HG03060 (cell line): Measurements from ENCODE around the gene UGT1A5.

Experiments
- ATAC-seq: cut with Tn5 transposase; IDR thresholded peaks from one replicate; pipeline ENCODE4 v1.9.1; 2021; ENCODE audit warnings: low read depth, moderate number of reproducible peaks; ENCODE audit not compliant: unreplicated experiment

The UGT1A5 gene

DNA sequence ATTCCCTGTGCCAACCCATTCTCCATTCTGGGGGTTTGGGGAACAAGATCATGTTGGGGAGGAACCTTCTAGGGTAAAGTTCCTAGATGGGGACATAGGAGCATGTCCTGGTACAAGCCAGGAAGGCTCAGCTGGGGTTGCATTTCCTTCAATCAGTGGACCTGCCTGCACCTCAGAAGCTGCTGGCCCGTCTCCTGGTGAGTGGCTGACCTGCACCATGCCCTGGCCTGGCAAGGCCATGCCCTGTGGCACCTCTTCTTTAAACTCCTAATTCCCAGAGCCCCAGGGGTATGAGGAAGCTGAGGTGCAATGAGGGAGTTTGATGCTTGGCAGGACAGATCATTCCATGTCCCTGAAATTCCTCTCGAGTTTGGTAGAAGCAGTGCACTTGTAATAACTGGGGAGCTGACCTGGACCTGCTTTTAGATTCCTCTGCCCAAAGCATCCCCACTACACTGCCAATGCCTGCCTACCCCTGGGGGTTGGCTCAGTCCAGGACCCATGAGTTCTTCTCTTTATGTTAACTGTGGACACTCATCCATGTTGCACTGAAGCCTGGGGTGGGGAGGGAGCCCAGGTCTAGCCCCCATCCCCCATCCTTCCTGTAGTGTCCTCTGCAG, 90.7 kb downstream of the UGT1A5 start:
- no peak for ATAC-seq

DNA sequence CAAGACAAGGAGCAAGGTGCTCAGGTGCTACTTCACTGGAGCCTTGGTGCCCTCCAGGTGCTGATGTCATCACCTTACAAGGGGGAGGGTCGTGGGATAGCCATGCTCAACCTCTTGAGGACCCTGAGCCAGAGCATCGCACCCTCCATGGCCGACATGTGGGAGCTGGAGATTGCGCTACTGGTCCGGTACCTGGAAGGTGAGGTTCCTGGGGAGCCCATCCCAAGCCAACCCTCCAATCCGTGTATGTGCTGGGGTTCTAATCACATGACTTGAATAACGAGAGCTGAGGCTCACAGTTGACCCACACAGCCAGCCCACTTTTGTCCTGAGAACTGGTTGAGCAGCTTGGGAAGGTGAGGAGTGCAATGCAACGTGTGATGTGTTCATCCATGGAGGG, 91.3 kb downstream of the UGT1A5 start:
- ATAC-seq = no peak

DNA sequence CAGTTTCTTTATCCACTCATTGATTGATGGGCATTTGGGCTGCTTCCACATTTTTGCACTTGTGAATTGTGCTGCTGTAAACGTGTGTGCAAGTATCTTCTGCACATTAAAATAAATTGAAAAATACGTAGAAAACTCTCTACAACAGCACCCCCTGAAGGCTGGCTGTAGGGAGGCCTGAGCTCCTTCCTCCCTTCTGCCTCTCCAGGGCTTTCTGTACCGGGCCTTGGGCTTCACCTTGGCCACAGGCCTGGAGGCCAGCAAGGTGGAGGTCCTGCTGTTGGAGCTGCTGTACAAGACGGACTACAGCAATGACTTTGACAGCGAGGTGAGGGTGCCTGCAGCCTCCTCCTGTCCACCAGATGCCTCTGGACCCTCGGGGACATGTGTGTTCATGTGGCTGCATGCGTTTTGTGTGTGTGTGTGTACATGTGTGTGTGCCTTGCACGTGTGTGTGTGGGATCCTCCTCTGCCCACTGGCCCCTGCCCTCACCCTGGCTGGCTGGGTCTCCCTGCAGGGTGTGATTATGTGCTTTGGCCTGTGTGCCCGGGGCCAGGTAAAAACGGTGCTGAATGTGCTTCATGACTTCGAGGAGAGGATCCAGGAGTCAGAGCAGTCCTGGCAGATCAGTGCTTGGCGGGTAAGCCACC, 94.6 kb downstream of the UGT1A5 start:
- no peak for ATAC-seq

DNA sequence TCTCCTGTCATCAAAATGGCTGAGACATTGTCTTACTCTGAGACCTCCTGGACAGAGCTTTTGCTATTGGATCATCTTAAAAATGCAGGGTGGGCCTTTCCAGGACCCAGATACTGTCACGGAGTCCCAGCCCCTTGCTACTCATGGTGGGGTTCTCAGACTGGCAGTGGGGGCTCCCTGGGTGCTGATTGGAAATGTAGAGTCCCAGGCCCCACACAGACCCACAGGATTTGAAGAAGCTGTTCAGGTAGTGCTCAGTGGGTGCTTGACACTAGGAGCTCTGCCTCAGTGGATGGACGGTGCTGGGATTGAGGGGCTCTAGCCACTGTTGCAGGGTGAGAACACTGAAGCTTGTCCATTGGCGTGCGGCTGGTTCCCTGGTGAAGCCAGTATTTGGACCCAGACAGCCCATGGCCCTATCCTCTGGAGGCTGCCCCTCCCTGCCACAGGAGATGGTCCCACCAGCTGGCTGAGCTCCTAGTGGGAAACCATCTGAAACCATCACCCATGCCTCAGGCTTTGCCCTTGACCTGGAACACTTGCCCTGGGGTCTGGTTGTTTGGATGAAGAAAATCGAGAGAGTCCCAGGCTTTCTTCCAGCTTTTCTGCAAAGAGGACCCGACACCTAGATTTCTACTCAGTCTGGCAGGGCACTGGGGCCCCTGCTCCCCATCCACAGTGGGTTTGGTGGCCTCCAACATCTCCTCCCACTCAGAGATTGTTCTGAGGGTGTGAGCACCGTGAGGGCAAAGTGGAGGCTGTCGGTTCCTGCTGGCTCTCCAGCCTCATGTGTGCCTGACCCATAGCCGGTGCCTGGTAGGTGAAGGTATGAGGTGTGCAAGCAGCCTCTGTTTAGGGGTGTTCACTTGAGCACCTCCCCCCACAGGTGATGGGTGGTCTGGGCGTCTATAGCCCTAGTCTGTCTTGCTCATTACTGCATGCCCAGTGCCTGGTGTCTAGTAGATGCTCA, 95.5 kb downstream of the UGT1A5 start:
- ATAC-seq = no peak

- ATAC-seq = no peak
These were observed 97.7 kb downstream of the UGT1A5 start for GRCh38 chr2:233810385-233810784.

DNA sequence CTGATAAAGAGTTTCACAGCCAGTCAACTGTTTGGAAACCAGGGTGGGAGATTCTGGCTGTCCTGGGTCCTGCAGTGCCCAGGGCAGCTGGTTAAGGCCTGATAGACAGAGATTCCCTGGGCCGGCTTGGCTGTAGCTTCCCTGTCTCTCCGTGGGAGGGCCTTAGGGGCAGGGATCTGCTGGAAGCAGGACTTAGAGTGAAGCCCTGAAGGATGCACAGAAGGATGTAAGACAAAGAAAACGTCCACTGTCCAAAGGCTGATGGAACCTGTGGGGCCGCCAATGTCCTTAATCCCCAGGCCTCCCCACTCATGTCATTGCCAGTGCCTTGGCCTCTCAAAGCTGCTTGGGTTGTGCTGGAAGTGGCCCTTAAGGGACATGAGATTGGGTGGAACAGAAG, 98.4 kb downstream of the UGT1A5 start:
- ATAC-seq = no peak

GRCh38 chr2:233811732-233812131, 99.0 kb downstream of the UGT1A5 start:
- no peak for ATAC-seq

DNA sequence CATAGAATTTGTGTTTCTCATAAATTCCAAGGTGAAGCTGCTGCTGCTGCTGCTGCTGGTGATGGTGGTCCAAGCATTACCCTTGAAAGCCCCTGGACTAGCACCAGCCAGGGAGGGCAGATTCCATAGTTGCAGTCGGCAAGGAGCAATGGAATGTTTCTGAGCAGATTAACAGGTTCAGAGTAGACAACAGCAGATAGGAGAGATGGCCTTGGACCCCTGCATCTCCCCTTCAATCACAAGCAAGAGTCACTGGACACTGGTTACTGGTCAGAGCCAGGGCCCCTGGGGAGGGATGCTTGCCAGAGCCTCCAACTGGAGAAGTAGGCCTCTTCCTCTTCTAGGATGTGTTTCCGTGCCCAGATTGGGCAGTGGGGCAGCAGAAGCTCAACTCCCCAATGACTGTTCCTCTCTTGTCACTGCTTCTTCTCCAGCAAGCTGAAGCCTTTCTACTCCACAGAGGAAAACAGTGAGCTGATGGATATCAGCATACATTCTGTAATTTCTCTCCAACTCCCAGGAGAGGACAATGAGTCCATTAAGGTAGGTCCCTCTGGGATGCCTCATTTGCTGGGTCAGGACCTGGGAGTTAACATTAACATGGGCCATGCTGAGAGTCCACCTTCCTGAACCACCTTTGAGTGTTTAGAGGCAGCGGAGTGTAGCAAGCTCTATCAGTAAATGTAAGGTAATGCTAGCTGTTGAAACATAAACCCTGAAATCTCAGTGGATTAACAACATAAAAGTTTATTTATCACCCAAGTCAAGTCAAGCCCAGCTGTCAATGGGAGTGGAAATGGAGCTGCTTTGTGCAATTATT, 100.7 kb downstream of the UGT1A5 start:
- ATAC-seq = no peak

DNA sequence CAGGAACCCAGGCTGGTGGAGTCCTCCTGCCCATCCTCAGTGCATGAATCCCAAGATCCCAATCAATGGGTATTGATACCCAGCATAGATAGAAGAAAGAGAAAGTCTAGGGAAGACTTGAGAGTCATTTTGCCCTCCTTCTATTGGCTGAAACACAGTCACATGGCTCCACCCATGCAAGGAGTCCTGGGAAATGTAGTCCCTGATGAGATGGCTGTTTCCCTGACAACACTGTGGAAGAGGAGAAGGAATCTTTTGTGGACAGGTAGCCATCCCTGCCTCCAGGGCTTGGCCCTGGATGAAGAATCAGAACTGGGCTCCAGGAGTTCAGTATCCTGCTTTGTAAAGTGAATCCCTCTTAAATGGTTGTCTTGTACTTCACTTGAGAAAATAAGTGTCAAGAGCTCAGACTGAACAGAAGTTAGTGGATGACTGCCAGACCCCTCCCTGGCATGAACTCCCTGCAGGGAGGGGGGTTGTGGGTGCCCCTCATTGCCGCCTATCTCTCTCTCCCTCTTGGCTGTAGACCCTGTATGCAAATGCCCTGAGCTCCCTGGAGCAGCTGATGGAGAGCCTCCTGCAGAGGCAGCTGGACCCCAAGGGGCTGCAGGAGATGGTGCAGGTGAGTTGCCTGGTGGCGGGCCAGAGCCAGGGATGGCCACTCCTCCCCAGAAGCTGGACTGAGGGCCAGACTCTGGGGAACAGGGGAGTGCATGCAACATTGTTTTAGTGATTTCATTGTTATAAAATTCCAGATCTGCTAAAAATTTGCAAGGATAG, 101.5 kb downstream of the UGT1A5 start:
- ATAC-seq = no peak

- ATAC-seq = no peak
These were observed 103.2 kb downstream of the UGT1A5 start for GRCh38 chr2:233815861-233816260.

DNA sequence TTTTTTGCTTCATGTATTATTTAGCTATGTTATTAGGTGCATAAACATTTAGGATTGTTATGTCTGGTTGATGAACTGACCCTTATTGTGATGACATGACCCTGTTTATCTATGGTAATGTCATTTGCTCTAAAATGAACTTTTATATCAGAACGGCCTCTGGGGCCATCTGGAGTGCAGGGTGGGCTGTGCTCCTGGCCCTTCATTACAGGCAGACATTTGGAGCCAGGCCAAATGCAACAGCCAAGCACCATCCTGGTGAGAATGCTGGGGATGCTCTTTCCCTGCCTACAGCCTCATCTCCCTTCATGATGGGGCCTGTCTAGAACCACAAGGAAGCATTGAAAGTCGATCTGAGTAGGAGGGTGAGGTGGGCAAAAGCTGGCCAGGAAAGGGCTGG, 103.6 kb downstream of the UGT1A5 start:
- no peak for ATAC-seq

GRCh38 chr2:233816771-233817170, 104.1 kb downstream of the UGT1A5 start:
- ATAC-seq = no peak

DNA sequence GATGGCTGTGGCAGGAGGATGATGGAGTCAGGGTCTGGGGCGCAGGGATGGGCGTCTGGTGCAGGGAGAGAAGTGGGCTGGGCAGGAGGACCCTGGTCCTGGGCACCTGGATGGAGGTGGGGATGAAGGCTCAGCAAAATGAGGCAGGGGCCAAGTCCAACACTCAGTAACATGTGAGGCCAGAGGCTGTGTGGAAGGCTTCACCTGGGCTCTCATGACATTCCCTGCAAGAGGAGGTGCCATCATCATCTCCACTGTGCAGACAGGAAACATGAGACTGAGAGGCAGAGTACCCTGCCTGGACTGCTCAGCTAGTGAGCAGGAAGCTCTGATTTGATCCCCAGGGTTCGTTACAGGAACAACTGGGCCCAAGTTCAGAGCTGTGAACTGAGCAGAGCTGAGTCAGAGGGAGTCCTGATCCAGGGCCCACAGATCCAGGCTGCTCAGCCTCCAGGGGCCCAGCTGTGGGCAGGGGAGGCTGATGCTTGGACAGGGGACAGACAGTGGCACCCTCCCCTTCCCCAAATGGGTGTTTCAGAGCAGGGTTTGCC, 104.7 kb downstream of the UGT1A5 start:
- ATAC-seq = no peak

- no peak for ATAC-seq
These were observed 105.4 kb downstream of the UGT1A5 start for GRCh38 chr2:233817995-233818638.

DNA sequence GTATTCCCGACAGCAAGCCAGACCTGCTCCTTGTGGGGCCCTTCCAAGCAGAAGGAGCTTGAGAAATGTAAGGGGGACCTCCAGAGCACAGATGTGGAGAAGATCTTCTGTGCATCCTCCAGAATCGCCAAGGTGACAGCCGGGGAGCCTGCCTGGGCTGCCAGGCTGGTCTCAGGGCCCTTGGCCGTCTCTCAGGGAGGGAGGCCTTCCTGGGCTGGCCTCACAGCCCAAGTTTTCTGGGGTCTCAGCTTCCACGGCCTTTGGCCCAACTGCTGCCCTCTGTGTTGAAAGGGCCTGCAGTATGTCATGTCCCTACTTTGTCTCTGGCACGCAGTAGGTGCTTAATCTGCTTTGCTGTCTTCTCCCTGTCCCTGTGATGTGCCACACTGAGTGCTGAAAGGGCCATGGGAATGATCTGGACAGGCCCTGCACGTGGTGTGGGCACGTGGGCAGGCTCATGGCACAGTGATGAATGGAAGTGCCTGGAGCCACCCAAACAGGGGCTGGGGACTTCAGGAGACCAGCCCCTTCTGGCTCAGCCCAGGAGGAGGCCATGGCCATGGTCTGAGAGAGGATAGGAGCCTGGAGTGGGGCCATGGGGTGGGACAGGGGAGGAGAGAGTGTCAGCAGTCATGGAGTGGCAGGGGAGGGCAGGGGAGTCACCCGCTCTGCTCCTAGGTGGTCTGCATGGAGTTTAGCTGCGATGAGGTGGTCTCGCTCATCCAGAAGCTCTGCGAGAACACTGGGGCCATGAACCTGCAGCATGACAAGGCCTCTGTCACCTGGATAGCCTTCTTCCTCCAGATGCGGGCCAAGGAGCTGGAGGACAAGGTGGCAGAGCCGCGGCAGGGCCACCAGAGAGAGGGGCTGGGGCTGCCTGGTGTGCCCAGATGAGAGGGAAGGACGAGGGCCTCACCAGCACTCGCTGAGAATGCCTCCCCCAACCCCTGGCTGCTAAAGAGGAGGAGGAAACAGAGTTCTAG, 106.2 kb downstream of the UGT1A5 start:
- ATAC-seq = no peak

DNA sequence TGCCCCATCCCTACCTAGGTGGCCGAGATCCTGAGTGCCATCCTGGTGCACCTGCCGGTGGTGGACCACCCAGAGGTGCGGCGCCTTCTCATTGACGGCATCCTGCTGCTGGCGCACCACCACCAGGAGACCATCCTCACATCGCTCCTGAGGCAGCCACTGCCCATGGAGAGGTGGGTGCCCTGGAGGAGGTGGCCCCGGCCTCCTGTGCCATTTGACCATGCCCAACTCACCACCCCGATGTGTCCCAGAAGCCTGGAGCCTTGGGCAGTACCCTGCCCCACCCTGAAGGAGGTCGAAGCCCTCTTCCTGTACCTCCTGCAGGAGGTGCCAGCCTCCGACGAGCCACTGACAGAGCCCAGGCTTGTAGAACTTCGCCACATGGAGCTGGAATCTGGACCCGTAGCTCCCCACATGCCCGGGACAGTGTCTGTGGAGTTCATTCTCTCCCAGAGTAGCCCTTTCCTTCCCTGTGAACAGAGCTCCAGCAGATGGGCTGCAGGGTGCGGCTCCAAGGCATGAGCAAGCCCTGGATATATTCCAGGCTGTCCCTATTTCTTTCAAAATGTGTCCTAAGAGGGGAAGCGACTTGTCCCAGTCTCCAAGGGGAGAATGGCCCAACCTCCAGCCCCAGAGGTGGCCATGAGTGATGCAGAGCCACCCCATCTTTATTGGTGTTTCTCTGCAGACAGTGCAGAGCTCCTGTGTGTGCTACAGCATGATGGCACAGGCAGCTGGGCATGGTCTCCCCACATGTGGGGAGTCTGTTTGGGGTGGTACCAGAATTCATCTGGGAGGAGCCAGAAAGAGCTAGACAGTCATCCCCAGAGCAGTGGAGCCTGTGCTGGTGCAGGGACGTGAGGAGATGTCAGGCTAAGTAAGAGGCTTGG, 107.4 kb downstream of the UGT1A5 start:
- ATAC-seq = no peak

GRCh38 chr2:233820774-233821105, 108.0 kb downstream of the UGT1A5 start:
- ATAC-seq = no peak
